GM23338 (cell line): Measurements from ENCODE around the gene SERPINB13. TPM values are rescaled to one million over a fixed set of nuclear protein-coding genes. Genes with fewer than 3 reads are reported as not detected.

Experiments
- ATAC-seq: fragments of 200-7000 bp; cut with Tn5 transposase; 3 replicates; pipeline ENCODE4 v1.9.1; 2020
- DNase-seq: peaks from one replicate; pipeline ENCODE4 v3.0.0-alpha.2; 2015; ENCODE audit warnings: low spot score
- H2AFZ ChIP-seq: fragments of 200-600 bp; sonication (generic); 2 replicates; pipeline ENCODE4 v1.8.0; 2016; ENCODE audit warnings: antibody characterized with exemption, mild to moderate bottlenecking, moderate library complexity
- H3F3A ChIP-seq: fragments of 200-600 bp; sonication (generic); replicated peaks from 2 replicates; pipeline ENCODE4 v1.8.0; 2017; ENCODE audit warnings: antibody characterized with exemption, mixed run types, low read depth
- H3K27ac ChIP-seq: fragments of 200-600 bp; sonication (generic); 2 replicates; pipeline ENCODE4 v1.6.1; 2016; ENCODE audit warnings: low read depth
- H3K27me3 ChIP-seq: fragments of 200-600 bp; sonication (generic); 2 replicates; pipeline ENCODE4 v1.8.0; 2016; ENCODE audit warnings: mild to moderate bottlenecking, mixed run types, moderate library complexity; ENCODE audit not compliant: insufficient read depth
- H3K36me3 ChIP-seq: fragments of 200-600 bp; sonication (generic); 2 replicates; pipeline ENCODE4 v1.8.0; 2016; ENCODE audit warnings: mild to moderate bottlenecking; ENCODE audit not compliant: insufficient read depth
- H3K4me1 ChIP-seq: fragments of 200-600 bp; sonication (generic); 2 replicates; pipeline ENCODE4 v1.8.0; 2016; ENCODE audit warnings: mild to moderate bottlenecking, moderate library complexity; ENCODE audit not compliant: insufficient read depth
- H3K4me2 ChIP-seq: fragments of 200-600 bp; sonication (generic); 2 replicates; pipeline ENCODE4 v1.7.1; 2017; ENCODE audit warnings: mixed run types
- H3K4me3 ChIP-seq: fragments of 200-600 bp; sonication (generic); 2 replicates; pipeline ENCODE4 v1.6.1; 2016; ENCODE audit warnings: mixed run types
- H3K79me2 ChIP-seq: fragments of 200-600 bp; sonication (generic); replicated peaks from 2 replicates; pipeline ENCODE4 v1.8.0; 2017; ENCODE audit warnings: mild to moderate bottlenecking; ENCODE audit not compliant: insufficient read depth
- H3K9me2 ChIP-seq: fragments of 200-600 bp; sonication (generic); 2 replicates; pipeline ENCODE4 v1.8.0; 2017; ENCODE audit not compliant: insufficient read depth
- H4K20me1 ChIP-seq: fragments of 200-600 bp; sonication (generic); replicated peaks from 2 replicates; pipeline ENCODE4 v1.8.0; 2017; ENCODE audit warnings: mild to moderate bottlenecking; ENCODE audit not compliant: insufficient read depth
- H3K27ac Mint-ChIP-seq: 2 replicates; pipeline ENCODE4 v1.8.0; 2020; ENCODE audit warnings: inconsistent platforms, mild to moderate bottlenecking, moderate library complexity, mixed read lengths
- H3K27me3 Mint-ChIP-seq: 3 replicates; pipeline ENCODE4 v1.8.0; 2022; ENCODE audit warnings: low read depth, mild to moderate bottlenecking, moderate library complexity, mixed read lengths, inconsistent platforms; ENCODE audit not compliant: insufficient read depth, poor library complexity
- H3K36me3 Mint-ChIP-seq: 3 replicates; pipeline ENCODE4 v1.8.0; 2021; ENCODE audit warnings: low read depth, mild to moderate bottlenecking, inconsistent platforms, moderate library complexity, mixed read lengths
- H3K4me1 Mint-ChIP-seq: 3 replicates; pipeline ENCODE4 v1.8.0; 2020; ENCODE audit warnings: mild to moderate bottlenecking, inconsistent platforms, mixed read lengths
- H3K4me3 Mint-ChIP-seq: 3 replicates; pipeline ENCODE4 v1.8.0; 2021; ENCODE audit warnings: moderate library complexity, mild to moderate bottlenecking, inconsistent platforms, mixed read lengths
- H3K9me3 Mint-ChIP-seq: 3 replicates; pipeline ENCODE4 v1.8.0; 2020; ENCODE audit warnings: moderate library complexity, mild to moderate bottlenecking, inconsistent platforms, mixed read lengths
- CREB1 ChIP-seq: fragments of 250-450 bp; sonication (Bioruptor Pico); IDR thresholded peaks from 2 replicates; pipeline ENCODE4 v1.5.0; 2020; ENCODE audit warnings: low read depth, mild to moderate bottlenecking, moderate library complexity
- EZH2 ChIP-seq: fragments of 200-600 bp; sonication (generic); IDR thresholded peaks from one replicate; pipeline ENCODE4 v1.8.0; 2017; ENCODE audit warnings: antibody characterized with exemption, mild to moderate bottlenecking, low read depth; ENCODE audit not compliant: unreplicated experiment
- EZH2phosphoT487 ChIP-seq: fragments of 200-600 bp; sonication (generic); IDR thresholded peaks from one replicate; pipeline ENCODE4 v1.8.1; 2018; ENCODE audit warnings: antibody characterized with exemption; ENCODE audit not compliant: unreplicated experiment
- JUNB ChIP-seq: IDR thresholded peaks from one replicate; pipeline ENCODE4 v1.6.1; 2016; ENCODE audit warnings: antibody characterized with exemption; ENCODE audit not compliant: unreplicated experiment
- NANOG ChIP-seq: IDR thresholded peaks from 2 replicates; pipeline ENCODE4 v1.6.1; 2016; ENCODE audit warnings: antibody characterized with exemption, borderline replicate concordance
- POLR2AphosphoS5 ChIP-seq: IDR thresholded peaks from 2 replicates; pipeline ENCODE4 v1.6.1; 2016; ENCODE audit warnings: antibody characterized with exemption, low read depth
- STAT1 ChIP-seq: IDR thresholded peaks from one replicate; pipeline ENCODE4 v1.6.1; 2016; ENCODE audit warnings: antibody characterized with exemption; ENCODE audit not compliant: unreplicated experiment
- ZNF114 ChIP-seq: fragments of 250-450 bp; sonication (Bioruptor Pico); IDR thresholded peaks from 2 replicates; pipeline ENCODE4 v1.5.0; 2020; ENCODE audit warnings: mild to moderate bottlenecking, moderate library complexity
- ZNF331 ChIP-seq: fragments of 250-450 bp; sonication (Bioruptor Pico); IDR thresholded peaks from 2 replicates; pipeline ENCODE4 v1.5.0; 2020; ENCODE audit warnings: low read depth, mild to moderate bottlenecking, moderate library complexity
- long read RNA-seq: library from polyadenylated mRNA; unstranded; transcript quantifications from one replicate; pipeline ENCODE4 v2.0.0, GENCODE V29; 2020; ENCODE audit not compliant: unreplicated experiment
- polyA plus RNA-seq: library from polyadenylated mRNA; unstranded; fragments of >200 nt; fragmentation: Nextera tagmentation; extraction: Ambion mirVana; gene quantifications from 2 replicates; pipeline ENCODE4 v1.2.1, GENCODE V29; 2016
- total RNA-seq: library from RNA; depleted of rRNA; stranded (reverse); fragments of >200 nt; shearing (Covaris generic); gene quantifications from 2 replicates; pipeline ENCODE4 v1.2.3, GENCODE V29; 2014; rRNA removed
- TF ChIP-seq, protein P1 (sequence below), 2 experiments: fragments of 200-600 bp in 1 of 2; sonication (generic) in 1 of 2; conservative IDR thresholded peaks; 2 replicates each; pipeline versions ENCODE4 v1.5.1 to v1.6.1; 2016 to 2017; ENCODE audit warnings: antibody characterized with exemption in 2 of 2, low read depth in 2 of 2, mild to moderate bottlenecking in 2 of 2, moderate library complexity in 1 of 2
- TF ChIP-seq, protein P2 (sequence below): fragments of 250-450 bp; sonication (Bioruptor Pico); IDR thresholded peaks from 2 replicates; pipeline ENCODE4 v1.5.0; 2020; ENCODE audit warnings: mild to moderate bottlenecking, moderate library complexity
- TF ChIP-seq, protein P3 (sequence below): IDR thresholded peaks from one replicate; pipeline ENCODE4 v1.6.1; 2018; ENCODE audit warnings: antibody characterized with exemption; ENCODE audit not compliant: unreplicated experiment
- TF ChIP-seq, protein P4 (sequence below): IDR thresholded peaks from 2 replicates; pipeline ENCODE4 v1.6.1; 2016; ENCODE audit warnings: antibody characterized with exemption

Gene SERPINB13, protein sequence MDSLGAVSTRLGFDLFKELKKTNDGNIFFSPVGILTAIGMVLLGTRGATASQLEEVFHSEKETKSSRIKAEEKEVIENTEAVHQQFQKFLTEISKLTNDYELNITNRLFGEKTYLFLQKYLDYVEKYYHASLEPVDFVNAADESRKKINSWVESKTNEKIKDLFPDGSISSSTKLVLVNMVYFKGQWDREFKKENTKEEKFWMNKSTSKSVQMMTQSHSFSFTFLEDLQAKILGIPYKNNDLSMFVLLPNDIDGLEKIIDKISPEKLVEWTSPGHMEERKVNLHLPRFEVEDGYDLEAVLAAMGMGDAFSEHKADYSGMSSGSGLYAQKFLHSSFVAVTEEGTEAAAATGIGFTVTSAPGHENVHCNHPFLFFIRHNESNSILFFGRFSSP
- not detected in 2 replicates for total RNA-seq
- polyA plus RNA-seq = not detected in 2 replicates
- long read RNA-seq = 0 reads

DNA sequence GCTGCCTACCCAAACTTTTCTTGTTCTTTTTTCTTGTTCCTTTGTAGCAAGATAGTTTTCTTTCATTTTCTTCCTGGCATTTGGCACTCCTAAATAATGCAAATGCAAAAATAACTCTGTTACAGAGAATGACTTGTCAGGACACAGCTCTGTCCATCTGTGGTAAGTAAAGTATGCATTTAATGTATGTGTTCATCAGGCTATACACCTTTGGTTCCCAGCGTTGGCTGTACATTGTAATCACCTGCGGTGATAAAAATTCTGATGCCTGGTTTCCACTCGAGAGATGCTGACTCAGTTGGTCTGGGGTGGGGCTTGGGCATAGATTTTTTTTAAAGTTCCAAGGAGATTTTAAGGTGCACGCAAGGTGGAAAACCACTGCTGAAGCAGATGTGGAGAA is at the start of gene SERPINB13:
SERPINB13 (plus strand) TSS at position 378 of the 400 bp plus-strand sequence. CDS start 1,325 bp downstream, outside the sequence.
- no peak within 1 kb of the TSS for H3K27ac ChIP-seq
- no peak within 1 kb of the TSS for H2AFZ ChIP-seq
- H3K9me3 Mint-ChIP-seq = no peaks in the 10 kb centered on the region
- H3K4me1 ChIP-seq = no peaks in the 10 kb centered on the region
- H3K4me2 ChIP-seq = no peak within 1 kb of the TSS
- no peaks in the 10 kb centered on the region for H3K9me2 ChIP-seq
- H3F3A ChIP-seq = no peaks in the 10 kb centered on the region
- DNase-seq (no peak), ATAC-seq (no peak)
- H3K27me3 Mint-ChIP-seq = no peaks in the 10 kb centered on the region
- H3K27ac Mint-ChIP-seq = no peak within 1 kb of the TSS
- no peak within 1 kb of the TSS for H3K4me3 Mint-ChIP-seq
- H3K36me3 ChIP-seq = no peaks in the 10 kb centered on the region
- TF ChIP-seq EZH2phosphoT487 = no peak
- TF ChIP-seq CREB1 (CRISPR knock-in tag) = no peak
- TF ChIP-seq, protein P1, sequence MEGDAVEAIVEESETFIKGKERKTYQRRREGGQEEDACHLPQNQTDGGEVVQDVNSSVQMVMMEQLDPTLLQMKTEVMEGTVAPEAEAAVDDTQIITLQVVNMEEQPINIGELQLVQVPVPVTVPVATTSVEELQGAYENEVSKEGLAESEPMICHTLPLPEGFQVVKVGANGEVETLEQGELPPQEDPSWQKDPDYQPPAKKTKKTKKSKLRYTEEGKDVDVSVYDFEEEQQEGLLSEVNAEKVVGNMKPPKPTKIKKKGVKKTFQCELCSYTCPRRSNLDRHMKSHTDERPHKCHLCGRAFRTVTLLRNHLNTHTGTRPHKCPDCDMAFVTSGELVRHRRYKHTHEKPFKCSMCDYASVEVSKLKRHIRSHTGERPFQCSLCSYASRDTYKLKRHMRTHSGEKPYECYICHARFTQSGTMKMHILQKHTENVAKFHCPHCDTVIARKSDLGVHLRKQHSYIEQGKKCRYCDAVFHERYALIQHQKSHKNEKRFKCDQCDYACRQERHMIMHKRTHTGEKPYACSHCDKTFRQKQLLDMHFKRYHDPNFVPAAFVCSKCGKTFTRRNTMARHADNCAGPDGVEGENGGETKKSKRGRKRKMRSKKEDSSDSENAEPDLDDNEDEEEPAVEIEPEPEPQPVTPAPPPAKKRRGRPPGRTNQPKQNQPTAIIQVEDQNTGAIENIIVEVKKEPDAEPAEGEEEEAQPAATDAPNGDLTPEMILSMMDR (conservative IDR thresholded peaks at IDR 0.05; ENCODE audit: low read depth in 2 of 2) = no peak
- TF ChIP-seq ZNF331 (CRISPR knock-in tag) = no peak
- TF ChIP-seq POLR2AphosphoS5 = no peak
- no peak for TF ChIP-seq STAT1
- TF ChIP-seq EZH2 = no peak
- no peak for TF ChIP-seq JUNB
- TF ChIP-seq ZNF114 (CRISPR knock-in tag) = no peak
- TF ChIP-seq, protein P2, sequence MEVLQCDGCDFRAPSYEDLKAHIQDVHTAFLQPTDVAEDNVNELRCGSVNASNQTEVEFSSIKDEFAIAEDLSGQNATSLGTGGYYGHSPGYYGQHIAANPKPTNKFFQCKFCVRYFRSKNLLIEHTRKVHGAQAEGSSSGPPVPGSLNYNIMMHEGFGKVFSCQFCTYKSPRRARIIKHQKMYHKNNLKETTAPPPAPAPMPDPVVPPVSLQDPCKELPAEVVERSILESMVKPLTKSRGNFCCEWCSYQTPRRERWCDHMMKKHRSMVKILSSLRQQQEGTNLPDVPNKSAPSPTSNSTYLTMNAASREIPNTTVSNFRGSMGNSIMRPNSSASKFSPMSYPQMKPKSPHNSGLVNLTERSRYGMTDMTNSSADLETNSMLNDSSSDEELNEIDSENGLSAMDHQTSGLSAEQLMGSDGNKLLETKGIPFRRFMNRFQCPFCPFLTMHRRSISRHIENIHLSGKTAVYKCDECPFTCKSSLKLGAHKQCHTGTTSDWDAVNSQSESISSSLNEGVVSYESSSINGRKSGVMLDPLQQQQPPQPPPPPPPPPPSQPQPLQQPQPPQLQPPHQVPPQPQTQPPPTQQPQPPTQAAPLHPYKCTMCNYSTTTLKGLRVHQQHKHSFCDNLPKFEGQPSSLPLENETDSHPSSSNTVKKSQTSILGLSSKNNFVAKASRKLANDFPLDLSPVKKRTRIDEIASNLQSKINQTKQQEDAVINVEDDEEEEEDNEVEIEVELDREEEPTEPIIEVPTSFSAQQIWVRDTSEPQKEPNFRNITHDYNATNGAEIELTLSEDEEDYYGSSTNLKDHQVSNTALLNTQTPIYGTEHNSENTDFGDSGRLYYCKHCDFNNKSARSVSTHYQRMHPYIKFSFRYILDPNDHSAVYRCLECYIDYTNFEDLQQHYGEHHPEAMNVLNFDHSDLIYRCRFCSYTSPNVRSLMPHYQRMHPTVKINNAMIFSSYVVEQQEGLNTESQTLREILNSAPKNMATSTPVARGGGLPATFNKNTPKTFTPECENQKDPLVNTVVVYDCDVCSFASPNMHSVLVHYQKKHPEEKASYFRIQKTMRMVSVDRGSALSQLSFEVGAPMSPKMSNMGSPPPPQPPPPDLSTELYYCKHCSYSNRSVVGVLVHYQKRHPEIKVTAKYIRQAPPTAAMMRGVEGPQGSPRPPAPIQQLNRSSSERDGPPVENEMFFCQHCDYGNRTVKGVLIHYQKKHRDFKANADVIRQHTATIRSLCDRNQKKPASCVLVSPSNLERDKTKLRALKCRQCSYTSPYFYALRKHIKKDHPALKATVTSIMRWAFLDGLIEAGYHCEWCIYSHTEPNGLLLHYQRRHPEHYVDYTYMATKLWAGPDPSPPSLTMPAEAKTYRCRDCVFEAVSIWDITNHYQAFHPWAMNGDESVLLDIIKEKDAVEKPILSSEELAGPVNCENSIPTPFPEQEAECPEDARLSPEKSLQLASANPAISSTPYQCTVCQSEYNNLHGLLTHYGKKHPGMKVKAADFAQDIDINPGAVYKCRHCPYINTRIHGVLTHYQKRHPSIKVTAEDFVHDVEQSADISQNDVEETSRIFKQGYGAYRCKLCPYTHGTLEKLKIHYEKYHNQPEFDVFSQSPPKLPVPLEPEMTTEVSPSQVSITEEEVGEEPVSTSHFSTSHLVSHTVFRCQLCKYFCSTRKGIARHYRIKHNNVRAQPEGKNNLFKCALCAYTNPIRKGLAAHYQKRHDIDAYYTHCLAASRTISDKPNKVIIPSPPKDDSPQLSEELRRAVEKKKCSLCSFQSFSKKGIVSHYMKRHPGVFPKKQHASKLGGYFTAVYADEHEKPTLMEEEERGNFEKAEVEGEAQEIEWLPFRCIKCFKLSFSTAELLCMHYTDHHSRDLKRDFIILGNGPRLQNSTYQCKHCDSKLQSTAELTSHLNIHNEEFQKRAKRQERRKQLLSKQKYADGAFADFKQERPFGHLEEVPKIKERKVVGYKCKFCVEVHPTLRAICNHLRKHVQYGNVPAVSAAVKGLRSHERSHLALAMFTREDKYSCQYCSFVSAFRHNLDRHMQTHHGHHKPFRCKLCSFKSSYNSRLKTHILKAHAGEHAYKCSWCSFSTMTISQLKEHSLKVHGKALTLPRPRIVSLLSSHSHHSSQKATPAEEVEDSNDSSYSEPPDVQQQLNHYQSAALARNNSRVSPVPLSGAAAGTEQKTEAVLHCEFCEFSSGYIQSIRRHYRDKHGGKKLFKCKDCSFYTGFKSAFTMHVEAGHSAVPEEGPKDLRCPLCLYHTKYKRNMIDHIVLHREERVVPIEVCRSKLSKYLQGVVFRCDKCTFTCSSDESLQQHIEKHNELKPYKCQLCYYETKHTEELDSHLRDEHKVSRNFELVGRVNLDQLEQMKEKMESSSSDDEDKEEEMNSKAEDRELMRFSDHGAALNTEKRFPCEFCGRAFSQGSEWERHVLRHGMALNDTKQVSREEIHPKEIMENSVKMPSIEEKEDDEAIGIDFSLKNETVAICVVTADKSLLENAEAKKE = no peak
- TF ChIP-seq, protein P3, sequence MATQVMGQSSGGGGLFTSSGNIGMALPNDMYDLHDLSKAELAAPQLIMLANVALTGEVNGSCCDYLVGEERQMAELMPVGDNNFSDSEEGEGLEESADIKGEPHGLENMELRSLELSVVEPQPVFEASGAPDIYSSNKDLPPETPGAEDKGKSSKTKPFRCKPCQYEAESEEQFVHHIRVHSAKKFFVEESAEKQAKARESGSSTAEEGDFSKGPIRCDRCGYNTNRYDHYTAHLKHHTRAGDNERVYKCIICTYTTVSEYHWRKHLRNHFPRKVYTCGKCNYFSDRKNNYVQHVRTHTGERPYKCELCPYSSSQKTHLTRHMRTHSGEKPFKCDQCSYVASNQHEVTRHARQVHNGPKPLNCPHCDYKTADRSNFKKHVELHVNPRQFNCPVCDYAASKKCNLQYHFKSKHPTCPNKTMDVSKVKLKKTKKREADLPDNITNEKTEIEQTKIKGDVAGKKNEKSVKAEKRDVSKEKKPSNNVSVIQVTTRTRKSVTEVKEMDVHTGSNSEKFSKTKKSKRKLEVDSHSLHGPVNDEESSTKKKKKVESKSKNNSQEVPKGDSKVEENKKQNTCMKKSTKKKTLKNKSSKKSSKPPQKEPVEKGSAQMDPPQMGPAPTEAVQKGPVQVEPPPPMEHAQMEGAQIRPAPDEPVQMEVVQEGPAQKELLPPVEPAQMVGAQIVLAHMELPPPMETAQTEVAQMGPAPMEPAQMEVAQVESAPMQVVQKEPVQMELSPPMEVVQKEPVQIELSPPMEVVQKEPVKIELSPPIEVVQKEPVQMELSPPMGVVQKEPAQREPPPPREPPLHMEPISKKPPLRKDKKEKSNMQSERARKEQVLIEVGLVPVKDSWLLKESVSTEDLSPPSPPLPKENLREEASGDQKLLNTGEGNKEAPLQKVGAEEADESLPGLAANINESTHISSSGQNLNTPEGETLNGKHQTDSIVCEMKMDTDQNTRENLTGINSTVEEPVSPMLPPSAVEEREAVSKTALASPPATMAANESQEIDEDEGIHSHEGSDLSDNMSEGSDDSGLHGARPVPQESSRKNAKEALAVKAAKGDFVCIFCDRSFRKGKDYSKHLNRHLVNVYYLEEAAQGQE = no peak
- TF ChIP-seq NANOG = no peak
- TF ChIP-seq, protein P4, sequence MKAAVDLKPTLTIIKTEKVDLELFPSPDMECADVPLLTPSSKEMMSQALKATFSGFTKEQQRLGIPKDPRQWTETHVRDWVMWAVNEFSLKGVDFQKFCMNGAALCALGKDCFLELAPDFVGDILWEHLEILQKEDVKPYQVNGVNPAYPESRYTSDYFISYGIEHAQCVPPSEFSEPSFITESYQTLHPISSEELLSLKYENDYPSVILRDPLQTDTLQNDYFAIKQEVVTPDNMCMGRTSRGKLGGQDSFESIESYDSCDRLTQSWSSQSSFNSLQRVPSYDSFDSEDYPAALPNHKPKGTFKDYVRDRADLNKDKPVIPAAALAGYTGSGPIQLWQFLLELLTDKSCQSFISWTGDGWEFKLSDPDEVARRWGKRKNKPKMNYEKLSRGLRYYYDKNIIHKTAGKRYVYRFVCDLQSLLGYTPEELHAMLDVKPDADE = no peak
- no peaks in the 10 kb centered on the region for H4K20me1 ChIP-seq
- no peaks in the 10 kb centered on the region for H3K36me3 Mint-ChIP-seq
- H3K4me1 Mint-ChIP-seq = peaks cover 6% of the 10 kb centered on the region; the same call in 1 of the 3 replicates
- no peak within 1 kb of the TSS for H3K4me3 ChIP-seq
- no peaks in the 10 kb centered on the region for H3K27me3 ChIP-seq
- H3K79me2 ChIP-seq = no peaks in the 10 kb centered on the region
